Activated naive CD4-positive, alpha-beta T cell (primary cell): ENCODE data around the gene LRRC52.

Source experiments
- DNase-seq, 4 experiments: peaks; one replicate each; lab custom pipeline; 2025; lab: John Stamatoyannopoulos, UW

The LRRC52 gene, protein sequence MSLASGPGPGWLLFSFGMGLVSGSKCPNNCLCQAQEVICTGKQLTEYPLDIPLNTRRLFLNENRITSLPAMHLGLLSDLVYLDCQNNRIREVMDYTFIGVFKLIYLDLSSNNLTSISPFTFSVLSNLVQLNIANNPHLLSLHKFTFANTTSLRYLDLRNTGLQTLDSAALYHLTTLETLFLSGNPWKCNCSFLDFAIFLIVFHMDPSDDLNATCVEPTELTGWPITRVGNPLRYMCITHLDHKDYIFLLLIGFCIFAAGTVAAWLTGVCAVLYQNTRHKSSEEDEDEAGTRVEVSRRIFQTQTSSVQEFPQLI

GRCh38 chr1:165543532-165544438, at the start of gene LRRC52:
LRRC52 (plus strand) TSS chr1:165544000; CDS start chr1:165544297, 297 bp downstream.
- DNase-seq = no peak

- DNase-seq = no peak
Observed at GRCh38 chr1:165494949-165495857, 48.6 kb upstream of the LRRC52 start.

GRCh38 chr1:165495858-165496205, 48.0 kb upstream of the LRRC52 start:
- no peak for DNase-seq

DNA sequence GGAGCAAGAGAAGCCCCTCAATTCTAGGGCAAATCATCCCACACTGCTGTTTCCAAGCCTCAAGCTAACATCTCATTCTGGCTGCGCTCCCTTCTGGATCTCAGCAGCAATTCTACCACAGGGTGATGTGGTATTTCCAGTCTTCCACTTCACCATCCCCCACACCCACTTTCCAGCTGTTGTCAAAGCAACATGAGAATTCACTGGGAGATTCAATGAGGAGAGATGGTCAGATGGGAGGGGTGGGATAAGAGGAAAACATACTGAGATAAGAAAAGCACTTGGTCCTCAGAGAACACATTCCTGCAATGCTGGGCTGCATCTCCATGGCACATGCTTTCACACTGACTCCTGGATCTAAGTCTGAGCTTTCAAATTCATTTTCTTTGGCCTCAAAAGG, 47.3 kb upstream of the LRRC52 start:
- no peak for DNase-seq

GRCh38 chr1:165497069-165498013, 46.5 kb upstream of the LRRC52 start:
- DNase-seq = no peak

DNA sequence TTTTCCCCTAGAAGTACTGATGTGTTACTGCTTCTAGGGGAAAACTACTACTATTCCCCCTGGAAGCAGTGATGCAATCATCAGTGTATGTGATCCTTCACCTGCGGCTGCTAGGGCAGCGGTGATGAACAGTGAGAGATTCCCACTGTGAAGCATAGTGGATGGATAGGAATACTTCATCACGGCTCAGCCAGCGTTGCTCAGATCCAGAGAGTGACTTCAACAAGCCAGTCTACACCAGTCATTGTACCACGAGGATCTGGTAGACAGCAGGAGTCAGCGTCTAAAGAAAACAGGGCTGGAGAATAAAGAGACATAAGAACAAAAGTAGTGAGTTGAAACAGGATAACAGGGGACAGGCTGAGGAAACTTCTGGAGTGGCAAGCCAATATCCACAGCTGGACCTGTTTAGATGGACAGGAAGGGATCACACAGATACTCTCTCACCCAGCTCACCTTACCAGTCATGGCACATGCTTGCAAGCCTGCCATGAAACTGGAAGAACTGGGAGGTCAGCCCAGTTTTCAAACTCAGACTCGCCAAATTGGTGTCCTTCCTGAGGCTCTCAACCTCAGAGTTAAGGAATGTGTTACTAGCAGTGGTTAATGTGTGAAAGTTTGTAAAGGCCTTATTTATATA, 42.4 kb upstream of the LRRC52 start:
- no peak for DNase-seq

GRCh38 chr1:165501970-165502348, 41.8 kb upstream of the LRRC52 start:
- DNase-seq = no peak

GRCh38 chr1:165507570-165507969, 36.2 kb upstream of the LRRC52 start:
- no peak for DNase-seq

GRCh38 chr1:165508291-165508690, 35.5 kb upstream of the LRRC52 start:
- no peak for DNase-seq

GRCh38 chr1:165512816-165513215, 31.0 kb upstream of the LRRC52 start:
- DNase-seq = no peak

GRCh38 chr1:165516469-165516868, 27.3 kb upstream of the LRRC52 start:
- no peak for DNase-seq

DNA sequence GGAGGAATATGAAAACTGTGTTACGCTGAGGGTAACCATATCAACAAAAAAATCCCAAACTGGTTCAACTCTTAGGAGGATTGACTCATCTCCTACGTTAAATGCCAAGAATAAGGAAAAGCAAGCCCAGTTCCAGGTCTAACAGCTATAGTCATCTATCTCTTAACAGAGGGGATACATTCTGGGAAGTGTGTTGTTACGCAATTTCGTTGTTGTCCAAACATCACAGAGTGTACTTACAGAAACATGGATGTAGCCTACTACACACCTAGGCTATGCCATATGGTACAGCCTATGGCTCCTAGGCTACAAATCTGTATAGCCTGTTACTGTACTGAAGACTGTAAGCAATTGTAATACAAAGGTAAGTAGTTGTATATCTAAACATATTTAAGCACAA, 23.2 kb upstream of the LRRC52 start:
- DNase-seq = no peak

GRCh38 chr1:165524639-165525285, 19.0 kb upstream of the LRRC52 start:
- DNase-seq = no peak

GRCh38 chr1:165525708-165526107, 18.1 kb upstream of the LRRC52 start:
- DNase-seq = no peak

DNA sequence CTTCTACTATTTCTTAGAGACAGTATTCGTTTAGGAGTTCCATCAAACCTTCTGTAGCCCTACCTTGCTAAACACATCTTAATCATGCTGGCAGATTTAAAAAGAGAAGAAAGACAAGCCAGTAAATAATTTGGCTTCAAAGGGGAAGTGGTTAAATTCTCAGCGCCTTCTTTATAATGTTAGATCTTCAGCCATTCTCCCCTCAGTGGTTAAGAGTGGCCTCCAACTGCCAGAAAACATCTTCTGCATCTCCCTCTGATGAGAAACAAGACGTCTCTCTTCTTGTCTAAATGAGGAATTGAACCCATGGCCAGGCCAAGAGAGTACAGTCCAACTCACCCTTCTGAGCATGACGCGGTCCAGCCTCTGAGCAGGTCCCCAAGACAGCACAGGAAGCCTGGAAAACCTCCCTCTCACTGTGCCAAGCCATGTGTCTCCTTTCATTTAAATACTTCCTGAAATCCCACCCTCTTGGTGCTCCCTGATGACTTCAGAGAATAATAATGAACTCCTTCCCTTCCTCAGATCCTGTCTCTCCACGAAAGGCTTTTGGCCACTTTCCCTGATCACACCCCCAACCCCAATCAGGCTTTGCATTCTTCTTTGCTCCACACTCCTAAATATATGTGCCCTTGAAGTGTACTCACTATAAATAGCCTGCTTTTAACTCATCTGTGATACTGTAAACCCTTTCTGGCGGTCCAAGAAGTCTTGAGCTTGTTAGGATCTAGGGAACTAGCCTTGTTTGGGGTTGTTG, 16.4 kb upstream of the LRRC52 start:
- DNase-seq = no peak

- DNase-seq = no peak
Observed at GRCh38 chr1:165531021-165531420, 12.8 kb upstream of the LRRC52 start.

DNA sequence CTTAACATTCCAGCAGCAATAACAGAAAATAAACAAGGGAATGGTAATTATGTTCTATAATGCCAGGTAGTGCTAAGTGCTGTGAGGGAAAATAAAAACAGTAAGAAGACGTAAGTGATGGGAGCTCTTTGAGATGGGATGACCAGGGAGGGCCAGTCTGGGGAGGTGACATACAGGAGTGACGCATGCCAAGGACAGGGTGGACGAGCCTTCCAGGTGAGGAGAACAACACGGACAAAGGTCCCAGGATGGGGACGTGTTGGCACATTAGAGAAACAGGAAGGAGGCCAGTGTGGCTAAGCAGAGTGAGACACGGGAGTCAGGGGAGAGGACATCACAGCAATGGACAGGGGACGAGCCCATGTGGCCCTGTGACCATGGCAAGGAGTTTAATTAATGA, 11.7 kb upstream of the LRRC52 start:
- no peak for DNase-seq

DNA sequence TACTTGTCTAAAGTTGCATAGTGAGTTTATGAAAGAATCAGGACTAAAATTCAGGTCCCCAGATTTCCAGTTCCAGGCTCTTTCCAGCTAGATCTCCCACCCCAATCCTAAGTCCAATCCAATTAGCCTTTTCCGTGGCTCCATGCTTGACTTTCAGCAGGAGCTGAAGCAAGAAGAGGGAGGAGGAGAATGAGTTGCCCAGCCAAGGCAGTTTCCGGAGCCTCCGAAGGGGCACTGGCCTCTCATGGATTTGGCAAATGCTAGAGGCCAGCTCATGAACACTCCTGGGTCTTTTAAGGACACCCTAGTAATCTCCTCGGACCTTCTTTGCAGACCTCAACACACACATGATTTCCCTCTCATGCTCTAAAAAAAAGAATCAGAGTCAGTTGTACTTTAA, 10.5 kb upstream of the LRRC52 start:
- DNase-seq = no peak

- DNase-seq = no peak
Observed at GRCh38 chr1:165536016-165536415, 7.8 kb upstream of the LRRC52 start.
